Large intestine (tissue), 3 donors: ENCODE measurements around the gene POMT2. TPM values are rescaled to one million over a fixed set of nuclear protein-coding genes. Genes with fewer than 3 reads are reported as not detected.

Source experiments
- DNase-seq, 2 donors: peaks; one replicate each; pipeline versions ENCODE4 v3.0.0 to v3.0.0-alpha.2; 2013
- H3K27ac ChIP-seq: one replicate; pipeline ENCODE4 v1.5.1; 2013; ENCODE audit warnings: low read length
- H3K27me3 ChIP-seq: 2 replicates; pipeline ENCODE4 v1.6.1; 2013; ENCODE audit warnings: low read length; ENCODE audit not compliant: control insufficient read depth, insufficient read depth
- H3K36me3 ChIP-seq: 2 replicates; pipeline ENCODE4 v1.6.1; 2013; ENCODE audit warnings: low read length; ENCODE audit not compliant: control insufficient read depth, insufficient read depth
- H3K4me1 ChIP-seq: one replicate; pipeline ENCODE4 v1.6.1; 2013; ENCODE audit warnings: low read length; ENCODE audit not compliant: control insufficient read depth, insufficient read depth
- H3K4me3 ChIP-seq: one replicate; pipeline ENCODE4 v1.5.1; 2013; ENCODE audit warnings: low read length
- H3K9me3 ChIP-seq: one replicate; pipeline ENCODE4 v1.6.1; 2013; ENCODE audit warnings: mild to moderate bottlenecking, low read depth, low read length, moderate library complexity; ENCODE audit not compliant: control insufficient read depth
- WGBS: methylation state at CpG from one replicate; pipeline ENCODE4 v1.1.5; 2013; ENCODE audit warnings: low lambda C conversion rate; ENCODE audit not compliant: insufficient coverage; 5-methylcytosine and 5-hydroxymethylcytosine counted together
- polyA plus RNA-seq: library from polyadenylated mRNA; unstranded; fragments of 120-200 nt; gene quantifications from one replicate; pipeline ENCODE4 v1.2.1, GENCODE V29; 2013

The POMT2 gene
- polyA plus RNA-seq, 1 donor, result 17.2 TPM

GRCh38 chr14:77316195-77316505 is 4.5 kb downstream of the POMT2 start:
- no peaks in the 10 kb centered on the region for H3K27me3 ChIP-seq
- peaks cover 50% of the 10 kb centered on the region for H3K4me1 ChIP-seq
- peak overlapping the region; percentile 73 for H3K27ac ChIP-seq
- H3K9me3 ChIP-seq, result no peaks in the 10 kb centered on the region
- no peak overlapping the region for H3K4me3 ChIP-seq
- no peak for DNase-seq
- no CpG with 5 or more reads among the region's 1 CpG for WGBS
- no peaks in the 10 kb centered on the region for H3K36me3 ChIP-seq

- Histone ChIP-seq H3K36me3 (no peaks in the 10 kb centered on the region), H3K9me3 (no peaks in the 10 kb centered on the region), H3K27me3 (no peaks in the 10 kb centered on the region), H3K4me1 (peaks cover 50% of the 10 kb centered on the region), H3K27ac (peak overlapping the region; percentile 72), H3K4me3 (no peak overlapping the region)
- DNase-seq, result no peak
- WGBS, result no CpG with 5 or more reads among the region's 10 CpGs
Observed at GRCh38 chr14:77314539-77315457, 5.9 kb downstream of the POMT2 start.

- Histone ChIP-seq H3K27me3 (no peaks in the 10 kb centered on the region), H3K9me3 (no peaks in the 10 kb centered on the region), H3K4me1 (peaks cover 50% of the 10 kb centered on the region), H3K27ac (peak overlapping the region; percentile 72), H3K4me3 (no peak overlapping the region), H3K36me3 (no peaks in the 10 kb centered on the region)
- no CpG with 5 or more reads among the region's 2 CpGs for WGBS
- peak; percentile 83 for DNase-seq
Observed at GRCh38 chr14:77314043-77314442, 6.6 kb downstream of the POMT2 start.

- no peak overlapping the region for H3K4me3 ChIP-seq
- WGBS, result no CpG with 5 or more reads among the region's 1 CpG
- DNase-seq, result peak in 1 of 2 donors; percentile 14
- H3K27me3 ChIP-seq, result no peaks in the 10 kb centered on the region
- peaks cover 50% of the 10 kb centered on the region for H3K4me1 ChIP-seq
- H3K27ac ChIP-seq, result peak overlapping the region; percentile 52
- no peaks in the 10 kb centered on the region for H3K9me3 ChIP-seq
- H3K36me3 ChIP-seq, result no peaks in the 10 kb centered on the region
Observed at GRCh38 chr14:77313371-77313770, 7.3 kb downstream of the POMT2 start.

- Histone ChIP-seq H3K36me3 (no peaks in the 10 kb centered on the region), H3K9me3 (no peaks in the 10 kb centered on the region), H3K4me1 (peaks cover 43% of the 10 kb centered on the region), H3K27ac (no peak overlapping the region), H3K4me3 (no peak overlapping the region), H3K27me3 (no peaks in the 10 kb centered on the region)
- no peak for DNase-seq
- no CpG with 5 or more reads among the region's 2 CpGs for whole genome bisulfite sequencing
Observed at GRCh38 chr14:77311217-77311616, 9.5 kb downstream of the POMT2 start.

- no peak for DNase-seq
- WGBS, result 100% methylated on average over 1 of the region's 4 CpGs
- Histone ChIP-seq H3K4me3 (no peak overlapping the region), H3K9me3 (no peaks in the 10 kb centered on the region), H3K36me3 (peaks cover 3% of the 10 kb centered on the region), H3K4me1 (peaks cover 32% of the 10 kb centered on the region), H3K27ac (no peak overlapping the region), H3K27me3 (no peaks in the 10 kb centered on the region)
Observed at GRCh38 chr14:77310026-77310425, 10.7 kb downstream of the POMT2 start.

GRCh38 chr14:77309131-77309530 is 11.6 kb downstream of the POMT2 start:
- H3K4me1 ChIP-seq, result peaks cover 23% of the 10 kb centered on the region
- H3K9me3 ChIP-seq, result no peaks in the 10 kb centered on the region
- H3K27me3 ChIP-seq, result no peaks in the 10 kb centered on the region
- no peak overlapping the region for H3K27ac ChIP-seq
- peaks cover 6% of the 10 kb centered on the region for H3K36me3 ChIP-seq
- 78% methylated on average over 3 of the region's 4 CpGs for WGBS
- no peak overlapping the region for H3K4me3 ChIP-seq
- no peak for DNase-seq

- no CpG with 5 or more reads among the region's 3 CpGs for WGBS
- Histone ChIP-seq H3K9me3 (no peaks in the 10 kb centered on the region), H3K4me3 (no peak overlapping the region), H3K27me3 (no peaks in the 10 kb centered on the region), H3K4me1 (peaks cover 21% of the 10 kb centered on the region), H3K36me3 (peaks cover 9% of the 10 kb centered on the region), H3K27ac (peak overlapping the region; percentile 31)
- DNase-seq, result peak; percentile 34 to 71
Observed at GRCh38 chr14:77306851-77307496, 13.7 kb downstream of the POMT2 start.

GRCh38 chr14:77306416-77306815 is 14.3 kb downstream of the POMT2 start:
- Histone ChIP-seq H3K27ac (no peak overlapping the region), H3K4me1 (peaks cover 23% of the 10 kb centered on the region), H3K36me3 (peaks cover 9% of the 10 kb centered on the region), H3K4me3 (no peak overlapping the region), H3K9me3 (no peaks in the 10 kb centered on the region), H3K27me3 (no peaks in the 10 kb centered on the region)
- no peak for DNase-seq
- 60% methylated on average over 1 of the region's 3 CpGs for WGBS

GRCh38 chr14:77305696-77306095 is 15.0 kb downstream of the POMT2 start:
- no peak for DNase-seq

More at GRCh38 chr14:77305696-77306095, 15.0 kb downstream of the POMT2 start:
- H3K9me3 ChIP-seq, result no peaks in the 10 kb centered on the region
- peaks cover 9% of the 10 kb centered on the region for H3K36me3 ChIP-seq
- WGBS, result no CpG with 5 or more reads among the region's 4 CpGs
- H3K27me3 ChIP-seq, result no peaks in the 10 kb centered on the region
- no peak overlapping the region for H3K4me3 ChIP-seq
- H3K4me1 ChIP-seq, result peaks cover 29% of the 10 kb centered on the region
- H3K27ac ChIP-seq, result no peak overlapping the region
